Hypothalamus (tissue), 51 donors: ENCODE results near the gene ESR2.
"Not testable (repeated sequence)": the region's sequence is repeated elsewhere in the genome, so short reads cannot be mapped to it uniquely, and the experiment has no call there.

Source experiments
- DNase-seq, 51 donors: peaks; one replicate each; lab custom pipeline; 2025; lab: John Stamatoyannopoulos, UW

ESR2 gene

GRCh38 chr14:64201921-64202545 is 92.1 kb downstream of the ESR2 start:
- no peak for DNase-seq

GRCh38 chr14:64201296-64201695 is 92.9 kb downstream of the ESR2 start:
- no peak for DNase-seq

- DNase-seq = peak in 11 of 51 donors; percentile 5 to 47 (median 14)
Observed at GRCh38 chr14:64200170-64200569, 94.0 kb downstream of the ESR2 start.

- peak in 2 of 51 donors; percentile 7 to 19 for DNase-seq
Observed at GRCh38 chr14:64198486-64198885, 95.7 kb downstream of the ESR2 start.

GRCh38 chr14:64197996-64198395 is 96.2 kb downstream of the ESR2 start:
- DNase-seq = peak in 1 of 51 donors; percentile 45

- peak in 49 of 51 donors; percentile 20 to 90 (median 59) for DNase-seq
Observed at GRCh38 chr14:64196814-64197411, 97.3 kb downstream of the ESR2 start.

GRCh38 chr14:64196056-64196455 is 98.1 kb downstream of the ESR2 start:
- no peak for DNase-seq

- no peak for DNase-seq
Observed at GRCh38 chr14:64195199-64195598, 99.0 kb downstream of the ESR2 start.

- DNase-seq = no peak
Observed at GRCh38 chr14:64194404-64194803, 99.8 kb downstream of the ESR2 start.

- DNase-seq = no peak
Observed at GRCh38 chr14:64193821-64194220, 100.3 kb downstream of the ESR2 start.

GRCh38 chr14:64191756-64192155 is 102.4 kb downstream of the ESR2 start:
- no peak for DNase-seq

- no peak for DNase-seq
Observed at GRCh38 chr14:64190974-64191502, 103.1 kb downstream of the ESR2 start.

- DNase-seq = no peak
Observed at GRCh38 chr14:64187331-64187730, 106.8 kb downstream of the ESR2 start.

GRCh38 chr14:64186231-64187129 is 107.7 kb downstream of the ESR2 start:
- no peak for DNase-seq

GRCh38 chr14:64185184-64185583 is 109.0 kb downstream of the ESR2 start:
- no peak for DNase-seq

GRCh38 chr14:64184103-64184729 is 110.0 kb downstream of the ESR2 start:
- no peak for DNase-seq

GRCh38 chr14:64182908-64183307 is 111.3 kb downstream of the ESR2 start:
- DNase-seq = not testable (repeated sequence)

- no peak for DNase-seq
Observed at GRCh38 chr14:64178814-64179213, 115.4 kb downstream of the ESR2 start.

GRCh38 chr14:64176330-64176729 is 117.8 kb downstream of the ESR2 start:
- DNase-seq = no peak

- no peak for DNase-seq
Observed at GRCh38 chr14:64174922-64175782, 119.0 kb downstream of the ESR2 start.
